Measurements from ENCODE around the gene CNBP. TPM values are rescaled to one million over a fixed set of nuclear protein-coding genes. Genes with fewer than 3 reads are reported as not detected.
"Not testable (repeated sequence)": the region's sequence is repeated elsewhere in the genome, so short reads cannot be mapped to it uniquely, and the experiment has no call there.

CNBP gene
- total RNA-seq, 3 donors from 2014 or later: 223 to 353 (median 234) TPM

DNA sequence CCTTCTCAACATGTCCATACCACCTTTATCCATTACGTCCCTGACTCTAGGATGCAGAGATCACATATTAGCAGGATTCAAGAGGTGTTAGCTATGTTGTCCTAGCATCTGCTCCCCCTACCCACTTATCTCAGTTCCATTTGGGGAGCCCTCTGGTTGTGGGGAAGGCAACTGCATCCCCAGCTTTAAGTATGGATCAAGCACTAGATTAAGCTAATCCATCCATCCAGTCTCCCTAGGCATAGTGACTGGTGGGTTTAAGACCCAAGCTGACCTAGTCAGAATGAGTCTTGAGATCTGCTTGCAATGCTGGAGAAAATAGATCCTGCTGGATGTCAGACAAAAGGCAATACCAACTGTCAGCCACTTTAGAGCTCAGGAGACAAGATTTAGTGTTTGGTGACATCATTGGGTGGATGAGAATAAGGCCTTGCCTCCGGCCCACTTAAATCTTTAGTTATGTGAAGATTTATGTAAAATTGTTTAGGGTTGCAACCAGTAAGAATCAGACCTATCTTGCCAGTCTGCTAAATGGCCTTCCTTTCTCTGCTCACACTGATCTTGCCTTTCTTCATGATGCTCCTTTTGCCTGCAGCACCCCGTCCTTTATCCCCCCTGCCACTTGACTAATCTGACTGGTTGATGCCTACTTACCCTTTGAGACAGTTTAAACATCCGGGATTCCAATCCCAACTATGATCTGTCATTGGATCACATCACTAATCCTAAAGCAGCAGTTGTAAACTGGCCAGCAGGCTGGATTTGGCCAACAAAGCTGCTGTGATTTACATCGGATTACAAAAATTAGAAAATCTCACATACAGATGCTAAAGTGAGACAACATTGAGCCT, 20.7 kb downstream of the CNBP start:
- ATAC-seq: no peak
- TF ChIP-seq, protein P1, sequence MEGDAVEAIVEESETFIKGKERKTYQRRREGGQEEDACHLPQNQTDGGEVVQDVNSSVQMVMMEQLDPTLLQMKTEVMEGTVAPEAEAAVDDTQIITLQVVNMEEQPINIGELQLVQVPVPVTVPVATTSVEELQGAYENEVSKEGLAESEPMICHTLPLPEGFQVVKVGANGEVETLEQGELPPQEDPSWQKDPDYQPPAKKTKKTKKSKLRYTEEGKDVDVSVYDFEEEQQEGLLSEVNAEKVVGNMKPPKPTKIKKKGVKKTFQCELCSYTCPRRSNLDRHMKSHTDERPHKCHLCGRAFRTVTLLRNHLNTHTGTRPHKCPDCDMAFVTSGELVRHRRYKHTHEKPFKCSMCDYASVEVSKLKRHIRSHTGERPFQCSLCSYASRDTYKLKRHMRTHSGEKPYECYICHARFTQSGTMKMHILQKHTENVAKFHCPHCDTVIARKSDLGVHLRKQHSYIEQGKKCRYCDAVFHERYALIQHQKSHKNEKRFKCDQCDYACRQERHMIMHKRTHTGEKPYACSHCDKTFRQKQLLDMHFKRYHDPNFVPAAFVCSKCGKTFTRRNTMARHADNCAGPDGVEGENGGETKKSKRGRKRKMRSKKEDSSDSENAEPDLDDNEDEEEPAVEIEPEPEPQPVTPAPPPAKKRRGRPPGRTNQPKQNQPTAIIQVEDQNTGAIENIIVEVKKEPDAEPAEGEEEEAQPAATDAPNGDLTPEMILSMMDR (IDR thresholded peaks at IDR 0.05): no peak
- Histone ChIP-seq H3K9me3 (no peaks in the 10 kb centered on the region), H3K4me1 (ENCODE audit: low read depth) (peaks cover 17% of the 10 kb centered on the region), H3K4me3 (no peak overlapping the region), H3K36me3 (ENCODE audit: low read depth) (peaks cover 5% of the 10 kb centered on the region)
- intact Hi-C loops (cut with DNase I, micrococcal nuclease): no loop called here
- DNase-seq: no peak

DNA sequence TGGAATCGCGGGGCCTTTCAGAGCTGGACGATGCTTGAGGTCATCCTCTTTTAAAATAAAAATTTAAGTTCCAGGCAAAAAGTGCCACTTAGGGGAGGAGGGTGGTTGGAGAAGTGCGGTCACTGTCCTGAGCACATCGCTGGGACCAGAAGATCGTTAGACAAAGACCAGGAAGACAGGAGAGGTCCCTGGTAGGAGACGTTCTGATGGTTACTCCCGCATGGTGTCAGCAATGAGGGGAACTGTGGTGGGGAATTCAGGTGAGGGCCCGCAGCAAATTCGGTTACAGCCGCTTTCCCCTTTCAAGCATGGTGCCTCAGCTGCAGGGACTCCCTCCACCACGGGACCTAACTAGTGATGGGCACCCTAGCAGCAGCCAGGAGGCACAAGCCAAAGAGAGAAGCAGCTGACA, 21.8 kb downstream of the CNBP start:
- ATAC-seq: peak; percentile 24
- H3K4me3 ChIP-seq: peak overlapping the region; percentile 76
- intact Hi-C loops (cut with DNase I, micrococcal nuclease): no loop called here

DNA sequence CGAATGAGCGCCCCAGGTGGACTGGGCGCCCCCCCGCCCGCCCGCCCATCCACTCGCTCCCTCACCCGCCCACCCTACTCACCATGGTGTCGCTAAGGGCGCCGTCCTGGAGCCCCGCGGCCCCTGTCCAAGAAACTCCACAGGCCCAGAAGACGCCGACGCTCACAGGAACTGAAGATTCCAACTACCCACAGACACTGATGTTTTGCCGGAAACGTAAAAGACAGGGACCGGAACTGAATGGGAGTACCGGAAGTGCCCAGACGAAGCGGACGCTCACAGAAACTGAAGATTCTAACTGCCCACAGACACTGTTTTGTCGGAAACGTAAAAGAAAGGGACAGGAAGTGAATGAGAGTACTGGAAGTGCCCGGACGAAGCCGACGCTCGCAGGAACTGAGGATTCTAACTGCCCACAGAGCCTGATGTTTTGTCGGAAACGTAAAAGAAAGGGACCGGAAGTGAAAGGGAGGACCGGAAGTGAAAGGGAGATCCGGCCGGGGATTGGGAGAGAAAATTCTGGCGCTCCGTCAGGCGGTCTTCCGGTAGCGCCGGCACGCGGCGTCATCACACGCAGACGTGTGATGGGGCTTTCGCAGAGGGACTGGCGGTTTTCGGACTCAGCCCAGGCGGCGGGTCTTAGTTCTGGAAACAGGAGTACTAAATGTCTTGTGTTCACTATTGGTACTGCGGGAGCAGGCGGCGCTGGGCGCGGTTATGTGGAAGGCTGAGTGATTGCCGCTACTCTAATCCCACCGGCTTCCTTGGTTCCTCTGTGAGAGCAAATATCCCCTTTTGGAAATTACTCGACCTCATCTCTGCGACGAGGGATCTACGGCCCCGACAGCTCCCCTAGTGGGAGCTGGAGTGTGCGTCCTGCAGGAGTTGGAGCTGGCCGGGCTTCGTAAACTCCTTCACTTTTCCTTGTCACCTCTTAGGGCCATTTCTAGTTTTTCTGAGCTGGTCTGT, 22.5 kb downstream of the CNBP start, which contains the start of gene ISY1:
ISY1 (minus strand) TSS at position 173 of the 969 bp plus-strand sequence; CDS start at position 85, 88 bp downstream.
- DNase-seq (peak; percentile 88 to 91 (median 90)), ATAC-seq (peak; percentile 93)
- peaks cover 17% of the 10 kb centered on the region for H3K4me1 ChIP-seq (ENCODE audit: low read depth)
- TF ChIP-seq, protein P1 (IDR thresholded peaks at IDR 0.05): peak; percentile 64
- intact Hi-C loops (cut with DNase I, micrococcal nuclease): no loop called here
- no peaks in the 10 kb centered on the region for H3K36me3 ChIP-seq (ENCODE audit: low read depth)
- H3K4me3 ChIP-seq: peak within 1 kb of the TSS; percentile 76
- no peaks in the 10 kb centered on the region for H3K9me3 ChIP-seq

More for the DNA sequence above, 21.8 kb downstream of the CNBP start:
- TF ChIP-seq, protein P1 (IDR thresholded peaks at IDR 0.05): no peak
- peak in 1 of 3 donors; percentile 39 for DNase-seq
- Histone ChIP-seq H3K9me3 (no peaks in the 10 kb centered on the region), H3K36me3 (ENCODE audit: low read depth) (peaks cover 5% of the 10 kb centered on the region), H3K4me1 (ENCODE audit: low read depth) (peaks cover 17% of the 10 kb centered on the region)

DNA sequence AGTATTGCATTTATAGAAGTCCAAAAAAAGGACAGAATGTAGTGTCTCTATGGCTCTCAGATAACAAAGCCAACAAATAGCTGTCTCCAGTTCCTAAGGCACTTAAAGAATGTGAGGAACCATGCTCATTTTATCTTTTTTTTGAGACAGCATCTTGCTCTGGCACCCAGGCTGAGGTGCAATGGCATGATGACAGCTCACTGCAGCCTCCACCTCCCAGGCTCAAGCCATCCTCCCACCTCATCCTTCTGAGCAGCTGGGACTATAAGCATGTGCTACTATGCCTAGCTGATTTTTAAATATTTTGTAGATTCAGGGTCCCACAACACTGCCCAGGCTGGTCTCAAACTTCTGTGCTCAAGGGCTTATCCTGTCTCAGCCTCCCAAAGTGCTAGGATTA, 38.9 kb downstream of the CNBP start:
- TF ChIP-seq, protein P1 (IDR thresholded peaks at IDR 0.05): no peak
- Histone ChIP-seq H3K4me3 (no peak overlapping the region), H3K4me1 (ENCODE audit: low read depth) (no peaks in the 10 kb centered on the region), H3K9me3 (no peaks in the 10 kb centered on the region), H3K36me3 (ENCODE audit: low read depth) (peaks cover 9% of the 10 kb centered on the region)
- ATAC-seq: no peak
- intact Hi-C loops (cut with DNase I, micrococcal nuclease): no loop called here
- DNase-seq: no peak

DNA sequence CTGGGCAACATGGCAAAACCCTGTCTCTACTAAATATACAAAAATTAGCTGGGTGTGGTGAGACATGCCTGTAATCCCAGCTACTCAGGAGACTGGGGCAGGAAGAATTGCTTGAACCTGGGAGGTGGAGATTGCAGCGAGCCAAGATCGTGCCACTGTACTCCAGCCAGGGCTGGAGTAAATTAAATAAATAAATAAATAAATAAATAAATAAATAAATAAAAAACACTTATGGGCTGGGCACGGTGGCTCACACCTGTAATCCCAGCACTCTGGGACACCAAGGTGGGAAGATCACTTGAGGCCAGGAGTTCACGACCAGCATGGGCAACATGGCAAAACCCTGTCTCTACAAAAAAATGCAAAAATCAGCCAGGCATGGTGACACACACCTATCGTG, 42.7 kb downstream of the CNBP start:
- ATAC-seq; H3K9me3 ChIP-seq; H3K4me3 ChIP-seq; DNase-seq; intact Hi-C loops (cut with DNase I, micrococcal nuclease); H3K36me3 ChIP-seq (ENCODE audit: low read depth); H3K4me1 ChIP-seq (ENCODE audit: low read depth): not testable (repeated sequence)
